Sciatic nerve (tissue), 2 donors: Measurements from ENCODE around the gene JOSD1. TPM values are rescaled to one million over a fixed set of nuclear protein-coding genes. Genes with fewer than 3 reads are reported as not detected.

Experiments used
- ATAC-seq: fragments of 200-7000 bp; cut with Tn5 transposase; one replicate; pipeline ENCODE4 v1.9.1; 2020; ENCODE audit warnings: mild to moderate bottlenecking, moderate library complexity
- DNase-seq: peaks from one replicate; pipeline ENCODE4 v3.0.0-alpha.2; 2020; ENCODE audit warnings: low spot score
- intact Hi-C: fragments of 100-400 bp; cut with DNase I; formaldehyde crosslinking; loops from one replicate; pipeline ENCODE4 v1.14.2; 2022
- total RNA-seq: library from RNA; stranded (reverse); fragmentation: NEBNext Ultra II Directional; extraction: Animal tissue kit (Norgen Biotek cat#: 25700); gene quantifications from one replicate; pipeline ENCODE4 v1.2.1, GENCODE V29; 2021
- donor health status: DM: no; HTN: no; CAD: no.
- donor health status: DM: no; HTN: no; CAD: no.

JOSD1 gene
- total RNA-seq, 1 donor from 2014 or later: 54.6 TPM

DNA sequence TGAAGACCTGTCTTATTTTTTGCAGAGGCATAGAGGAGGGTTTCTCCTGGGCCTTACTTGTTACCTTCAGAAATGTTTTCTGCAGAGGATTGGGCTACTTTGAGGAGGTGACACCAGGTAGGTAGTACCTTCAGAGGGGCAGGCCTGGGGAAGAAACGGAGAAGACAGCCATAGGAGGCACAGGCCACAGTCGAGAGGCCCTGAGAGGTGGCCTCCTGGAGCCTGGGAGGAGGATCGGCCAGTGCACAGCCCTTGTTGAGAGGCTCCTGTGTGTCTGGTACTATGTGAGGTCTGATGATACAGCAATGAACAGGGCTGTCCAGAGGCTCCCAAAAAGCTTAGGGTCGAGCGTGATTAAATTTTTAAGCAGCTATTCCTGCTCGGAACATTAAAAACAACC, 16.5 kb upstream of the JOSD1 start:
- intact Hi-C loops: no loop called here
- ATAC-seq (no peak), DNase-seq (no peak)

DNA sequence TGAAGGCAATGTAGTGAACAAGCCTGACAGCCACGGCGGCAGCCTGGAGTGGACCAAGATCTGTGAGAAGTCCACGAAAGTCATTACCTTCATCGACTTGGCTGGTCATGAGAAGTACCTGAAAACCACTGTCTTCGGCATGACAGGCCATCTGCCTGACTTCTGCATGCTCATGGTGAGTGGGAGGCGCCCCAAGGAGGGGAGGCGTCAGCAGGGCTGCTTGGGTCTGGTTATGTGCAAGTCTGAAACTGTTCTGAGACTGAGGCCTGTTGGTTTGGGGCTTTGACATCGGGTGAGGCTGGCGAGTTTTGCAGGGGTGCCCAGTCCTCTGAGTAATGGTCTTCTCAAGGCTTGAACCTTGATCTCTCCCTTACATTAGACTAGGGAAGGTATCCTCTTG, 16.1 kb upstream of the JOSD1 start:
- intact Hi-C loops: no loop called here
- DNase-seq (no peak), ATAC-seq (no peak)

DNA sequence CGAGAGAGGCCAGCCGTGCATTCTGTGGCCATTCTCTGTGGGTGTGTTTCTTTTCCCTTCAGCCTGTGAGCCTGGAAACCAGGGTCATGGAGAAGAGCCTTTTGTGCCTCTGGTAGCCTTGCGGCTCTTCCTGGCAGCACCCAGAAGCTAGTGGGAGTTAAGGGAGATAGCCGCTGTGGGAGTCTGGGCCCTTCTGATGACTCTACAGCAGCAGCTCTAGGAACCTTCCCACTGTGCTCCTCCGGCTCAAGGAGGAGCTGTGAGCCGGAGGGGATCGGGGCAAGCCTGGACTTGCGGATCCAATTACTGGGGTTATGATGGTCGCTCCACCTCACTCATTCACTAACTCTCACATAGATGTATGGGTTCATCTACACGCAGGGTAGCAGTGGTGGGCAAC, 15.5 kb upstream of the JOSD1 start:
- DNase-seq (no peak), ATAC-seq (no peak)
- intact Hi-C loops: no loop called here

DNA sequence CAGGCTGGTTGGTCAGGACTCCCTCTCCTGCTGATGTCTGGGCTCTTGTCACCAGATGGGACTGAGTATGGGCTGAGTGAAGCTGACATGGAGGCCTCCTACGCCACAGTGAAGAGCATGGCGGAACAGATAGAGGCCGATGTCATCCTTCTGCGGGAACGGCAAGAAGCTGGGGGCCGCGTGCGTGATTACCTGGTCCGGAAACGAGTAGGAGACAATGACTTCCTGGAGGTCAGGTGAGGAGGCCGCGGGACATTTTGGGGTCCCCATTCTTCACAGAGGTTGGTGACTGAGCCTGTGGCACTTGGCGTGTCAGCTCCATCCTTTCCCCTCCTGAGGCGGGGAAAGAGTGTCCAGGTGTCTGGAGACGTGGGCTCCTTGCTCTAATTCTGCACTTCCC, 15.1 kb upstream of the JOSD1 start:
- no peak for DNase-seq
- ATAC-seq: no peak
- intact Hi-C loops: no loop called here

DNA sequence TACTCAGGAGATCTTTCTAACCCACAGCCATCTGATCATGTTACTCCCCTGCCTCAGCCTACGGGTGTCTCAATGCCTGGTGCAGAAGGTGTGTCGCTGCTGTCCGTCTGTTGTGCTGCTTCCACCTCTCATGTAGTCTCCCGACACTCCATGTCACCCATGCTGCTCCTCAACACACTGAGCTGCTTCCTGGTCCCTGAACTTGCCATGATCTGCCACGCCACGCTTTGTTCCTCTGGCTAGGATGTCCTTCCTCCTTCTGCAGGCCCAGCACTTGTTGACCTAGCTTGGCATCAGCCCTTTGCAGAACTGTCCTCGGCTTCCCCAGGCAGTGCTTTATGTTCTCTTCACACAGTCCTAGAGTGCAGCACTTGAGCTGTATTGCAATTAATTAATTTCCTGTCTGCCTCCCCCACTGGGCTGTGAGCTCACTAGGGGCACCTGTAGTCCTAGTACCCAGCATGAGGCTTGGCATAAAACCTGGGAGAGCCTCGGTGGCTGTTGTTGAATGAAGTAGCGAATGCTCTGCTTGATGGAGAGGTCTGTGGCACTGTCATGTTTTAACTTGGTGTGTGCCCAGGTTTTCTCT, 14.5 kb upstream of the JOSD1 start:
- ATAC-seq: peak; percentile 25
- intact Hi-C loops: no loop called here
- no peak for DNase-seq

DNA sequence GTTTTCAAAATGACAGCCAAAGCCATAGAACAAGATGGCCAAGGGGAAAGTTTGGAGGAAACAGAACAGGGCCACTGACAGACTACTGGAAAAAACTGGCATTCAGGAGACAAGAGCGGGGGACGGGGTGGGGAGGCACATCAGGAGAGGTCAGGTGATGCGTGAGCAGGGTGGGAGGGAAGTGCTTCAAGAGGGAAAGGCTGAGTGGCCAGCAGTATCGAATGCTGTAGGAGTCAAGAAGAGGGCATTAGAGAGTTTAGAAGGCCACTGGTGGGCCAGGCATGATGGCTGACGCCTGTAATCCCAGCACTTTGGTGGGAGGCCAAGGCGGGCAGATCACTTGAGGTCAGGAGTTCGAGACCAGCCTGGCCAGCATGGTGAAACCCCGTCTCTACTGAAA, 13.2 kb upstream of the JOSD1 start:
- intact Hi-C loops: no loop called here
- DNase-seq: no peak
- no peak for ATAC-seq

DNA sequence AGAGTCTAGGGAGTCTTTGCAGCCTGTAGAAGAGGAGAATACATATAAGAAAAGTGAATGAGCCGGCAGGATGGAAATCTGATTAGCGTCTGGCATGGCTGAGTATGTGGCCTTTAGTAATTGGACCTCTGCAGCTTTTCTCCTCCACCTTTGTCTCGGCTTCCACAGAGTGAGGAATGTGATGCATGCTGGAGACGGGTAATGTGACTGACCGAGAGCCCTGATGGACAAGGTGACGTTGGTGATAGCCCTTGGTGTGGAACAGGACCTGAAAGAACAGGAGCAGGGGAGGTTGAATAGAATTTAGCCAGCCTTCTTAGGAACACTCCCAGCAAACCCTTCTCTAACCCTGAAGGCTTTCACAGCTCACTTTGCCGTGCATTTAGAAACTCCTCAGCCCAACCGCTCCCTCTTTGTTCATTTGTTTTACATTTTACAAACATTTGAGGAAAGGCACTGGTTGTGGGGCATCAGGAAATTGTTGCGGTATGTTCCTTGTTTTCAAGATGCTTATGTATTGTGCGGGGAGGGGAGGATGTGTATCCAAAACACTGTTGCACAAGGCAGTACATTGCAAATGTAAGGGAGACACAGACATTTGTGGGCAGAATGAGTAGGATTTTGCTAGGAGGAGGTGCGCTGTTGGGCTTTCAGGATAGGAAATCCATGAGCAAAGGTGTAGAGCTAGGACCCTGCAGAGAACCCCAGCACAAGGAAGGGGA, 11.9 kb upstream of the JOSD1 start:
- DNase-seq (no peak), ATAC-seq (no peak)
- intact Hi-C loops: no loop called here

DNA sequence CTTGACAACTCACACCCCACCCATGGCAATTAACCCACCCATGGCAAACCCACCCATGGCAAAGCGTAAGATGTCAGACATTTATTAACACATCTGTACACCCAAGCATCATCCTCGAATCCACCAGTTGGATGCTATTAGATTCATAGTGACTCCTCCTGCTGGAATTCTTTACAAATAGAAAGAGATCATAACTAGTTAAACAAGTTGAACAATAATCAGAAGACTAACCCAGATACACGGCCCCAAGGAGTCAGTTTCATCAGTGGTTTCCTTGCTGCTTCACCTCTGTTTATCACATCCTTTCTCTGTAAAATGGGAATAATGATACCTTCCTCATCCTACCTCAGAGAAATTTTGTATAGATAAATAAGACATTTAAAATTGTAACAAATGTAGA, 10.1 kb upstream of the JOSD1 start:
- ATAC-seq: no peak
- intact Hi-C loops: no loop called here
- no peak for DNase-seq

DNA sequence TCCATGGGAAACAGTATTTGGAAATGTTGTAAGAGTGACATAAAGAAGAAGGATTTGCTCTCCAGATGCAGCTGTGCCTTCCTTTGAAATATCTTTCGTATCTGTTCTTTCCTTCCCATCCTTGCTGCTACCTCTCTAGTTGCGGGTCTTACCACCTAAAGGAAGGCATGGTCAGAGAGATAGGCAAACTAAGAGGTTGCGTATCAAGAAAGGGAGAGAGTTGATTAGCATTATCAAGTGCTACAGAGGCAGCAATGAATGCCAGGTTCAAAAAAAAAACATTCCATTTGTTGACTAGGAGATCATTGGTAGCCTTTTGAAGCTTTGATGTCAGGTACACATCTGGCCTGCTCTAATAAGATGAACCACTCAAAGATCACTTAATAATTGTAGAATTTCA, 9.6 kb upstream of the JOSD1 start:
- DNase-seq (no peak), ATAC-seq (no peak)
- intact Hi-C loops: no loop called here

DNA sequence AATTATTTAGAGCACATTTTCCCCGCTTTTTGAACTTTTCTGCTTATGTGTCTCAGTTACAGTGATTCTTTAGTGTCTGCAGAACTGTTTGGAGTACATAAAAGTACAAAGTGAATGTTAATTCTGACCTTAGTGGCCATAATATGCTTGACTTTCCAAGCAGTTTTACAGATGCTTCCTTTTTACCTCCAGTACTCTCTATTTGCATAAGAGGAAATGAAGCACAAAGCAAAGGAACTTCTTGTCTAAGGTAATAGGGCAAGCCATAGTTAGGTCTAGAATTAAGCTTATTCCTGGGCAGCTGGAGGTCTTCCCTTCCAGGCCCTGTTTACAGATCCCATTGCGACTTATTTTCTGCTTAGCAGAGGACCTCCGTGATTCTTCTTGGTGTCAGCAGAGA, 8.6 kb upstream of the JOSD1 start:
- ATAC-seq (no peak), DNase-seq (no peak)
- intact Hi-C loops: no loop called here

DNA sequence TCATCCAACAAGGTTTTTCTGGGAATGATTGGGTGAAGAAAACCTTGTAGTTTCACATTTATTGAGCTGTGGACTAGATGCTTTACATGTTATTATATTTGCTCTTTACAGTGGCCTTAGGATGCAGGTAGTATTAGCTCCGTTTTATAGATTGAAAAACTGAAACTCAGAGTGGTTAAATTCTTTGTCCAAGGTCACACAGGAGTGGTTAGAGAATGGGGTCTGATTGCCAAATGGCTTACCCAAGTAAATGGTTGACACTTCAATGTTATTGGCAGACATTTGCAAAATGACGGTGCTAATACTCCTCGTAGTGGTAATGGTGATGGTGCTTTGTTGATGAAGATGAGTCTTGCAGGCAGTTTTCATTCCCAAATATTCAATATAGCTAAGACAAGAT, 7.2 kb upstream of the JOSD1 start:
- ATAC-seq (no peak), DNase-seq (no peak)
- intact Hi-C loops: no loop called here

DNA sequence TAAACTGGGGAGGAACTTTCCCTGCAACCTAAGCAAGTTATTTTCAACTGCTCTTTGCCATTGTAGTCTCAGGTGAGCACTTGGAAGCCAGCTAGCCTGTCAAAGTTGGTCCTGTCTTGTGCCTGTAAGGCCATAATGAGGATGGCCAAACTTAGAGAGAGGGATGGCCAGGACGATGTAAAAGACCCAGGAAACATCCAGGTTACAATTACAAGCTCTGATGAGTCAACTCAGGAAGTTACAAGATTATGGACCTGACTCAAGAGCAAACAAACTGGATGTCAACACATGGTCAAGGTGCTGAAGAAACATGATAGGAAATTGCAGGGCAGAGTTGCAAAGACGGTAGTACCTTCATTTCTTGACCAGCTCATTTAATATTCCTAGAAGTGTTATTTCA, 6.6 kb upstream of the JOSD1 start:
- ATAC-seq (no peak), DNase-seq (no peak)
- intact Hi-C loops: no loop called here

DNA sequence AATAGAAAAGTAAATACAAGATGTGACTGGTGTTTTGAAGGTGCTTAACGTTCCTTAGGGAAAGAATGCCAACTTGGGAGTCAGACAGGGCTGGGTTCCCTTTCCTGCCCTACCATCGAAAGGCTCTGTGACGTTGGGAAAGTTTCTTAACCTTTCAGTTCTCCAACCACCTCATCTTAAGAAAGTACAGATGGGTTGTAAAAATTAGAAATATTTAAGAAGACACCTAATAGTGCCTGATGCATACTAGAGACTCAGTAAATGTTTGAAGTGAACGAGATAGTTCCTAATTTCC, 6.1 kb upstream of the JOSD1 start:
- ATAC-seq (no peak), DNase-seq (no peak)
- intact Hi-C loops: no loop called here

DNA sequence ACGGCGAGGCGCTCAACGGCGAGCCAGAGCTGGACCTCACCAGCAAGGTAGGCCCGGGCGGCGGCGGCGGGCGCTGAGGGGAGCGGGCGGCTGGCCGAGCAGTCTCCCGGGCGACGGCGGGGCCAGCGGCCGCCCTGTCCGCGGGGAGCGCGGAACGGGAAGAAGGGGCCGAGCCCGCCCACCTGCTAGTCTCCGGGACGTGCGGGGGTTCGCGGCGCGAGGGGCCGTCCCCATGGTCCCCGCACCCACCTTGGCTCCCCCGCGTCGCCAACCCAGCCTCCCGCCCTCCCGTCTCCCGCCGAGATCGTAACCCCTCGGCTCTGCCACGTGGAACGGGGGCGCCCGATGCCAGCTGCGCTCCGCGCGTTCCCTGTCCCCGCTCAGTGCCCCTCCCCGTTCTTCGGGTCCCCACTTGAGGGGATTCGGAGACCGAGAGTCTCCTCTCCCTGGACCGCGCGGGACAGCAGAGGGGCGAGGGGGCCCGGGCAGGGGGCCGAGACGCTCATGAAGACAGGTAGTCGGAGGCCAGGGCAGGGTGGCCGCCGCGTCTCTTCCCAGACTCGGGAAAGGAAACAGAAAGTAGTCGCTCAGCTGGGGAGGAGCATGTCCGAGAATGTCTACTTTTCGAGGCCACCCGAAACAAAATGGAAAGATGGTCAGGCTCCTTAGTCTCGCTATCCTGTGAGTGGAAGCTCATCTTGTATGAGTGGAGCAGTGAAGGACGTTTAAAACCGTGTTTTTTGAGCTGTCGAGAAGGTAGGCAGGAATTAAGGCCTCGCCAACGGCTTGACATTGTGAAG, 5.6 kb upstream of the JOSD1 start:
- DNase-seq (peak; percentile 82), ATAC-seq (no peak)
- intact Hi-C loops: no loop called here

DNA sequence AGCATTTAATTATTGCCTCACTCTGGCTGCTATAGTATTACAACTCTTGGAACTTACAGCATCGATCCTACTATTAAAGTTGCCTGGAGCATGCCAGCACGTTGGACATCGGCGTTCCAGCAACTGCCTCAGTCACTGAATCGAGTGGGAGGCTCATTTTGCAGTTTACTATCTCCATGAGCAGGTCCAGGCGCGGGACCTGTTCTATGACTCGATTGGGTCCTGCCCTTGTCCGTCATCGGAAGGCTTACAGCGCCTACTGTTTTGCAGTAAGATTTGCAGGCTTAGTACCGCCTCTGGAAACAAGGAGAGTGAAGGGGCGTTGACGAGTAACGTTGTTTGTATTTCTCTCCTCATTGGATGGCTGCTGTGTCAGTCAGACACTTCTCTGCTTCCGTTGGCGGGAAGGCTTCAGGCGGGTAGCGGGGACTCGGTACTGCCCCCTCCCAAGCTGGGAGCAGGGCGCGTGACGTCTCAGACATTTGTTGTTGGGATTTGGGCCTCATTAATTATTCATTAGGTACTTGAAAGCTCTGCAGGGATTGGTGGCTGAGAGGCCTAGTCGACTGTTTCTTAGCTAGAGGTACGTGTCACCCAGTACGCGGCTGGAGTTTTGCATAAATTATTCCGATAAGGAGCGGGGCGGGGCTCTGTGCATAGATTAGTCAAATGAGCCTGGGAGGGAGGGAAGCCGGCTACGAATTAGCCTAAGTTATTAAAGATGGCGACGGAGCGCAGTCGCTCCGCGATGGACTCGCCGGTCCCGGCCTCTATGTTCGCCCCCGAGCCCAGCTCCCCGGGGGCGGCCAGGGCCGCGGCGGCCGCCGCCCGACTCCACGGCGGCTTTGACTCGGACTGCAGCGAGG, 4.7 kb upstream of the JOSD1 start, which contains the start of gene GTPBP1:
Gene GTPBP1, plus strand, starts transcription at position 710 of the 866 bp plus-strand sequence. Its CDS starts 12 bp downstream, at position 722.
- peak; percentile 97 for ATAC-seq
- DNase-seq: peak; percentile 98
- intact Hi-C loops: no loop called here

DNA sequence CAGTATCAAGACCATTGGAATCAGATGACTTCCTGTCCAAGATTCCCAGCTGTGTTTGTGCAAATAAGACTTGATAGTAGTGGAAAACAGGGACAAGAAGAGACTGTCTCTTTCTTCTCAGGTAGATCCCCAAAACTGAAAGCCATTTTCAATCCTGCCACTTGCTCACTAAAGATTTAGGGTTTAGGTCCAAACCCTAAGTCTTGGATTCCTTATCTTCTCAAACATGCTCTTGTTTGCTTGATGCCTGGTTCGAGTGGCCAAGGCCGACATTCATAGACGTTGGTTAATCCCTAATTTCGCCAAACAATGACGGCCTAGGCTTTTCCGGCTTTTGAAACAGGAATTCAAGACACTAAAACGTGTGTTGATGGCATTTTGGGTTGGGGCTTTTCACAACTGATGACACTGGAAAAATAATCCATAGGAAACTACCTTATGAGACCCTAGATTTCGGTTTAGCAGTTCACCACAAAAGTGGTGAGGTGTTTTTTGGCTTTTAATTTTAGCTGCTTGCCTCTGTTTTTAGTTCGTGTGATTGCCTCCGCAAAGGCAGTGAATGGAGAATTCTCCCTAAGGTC, 4.0 kb upstream of the JOSD1 start:
- intact Hi-C loops: no loop called here
- no peak for ATAC-seq
- DNase-seq: no peak

DNA sequence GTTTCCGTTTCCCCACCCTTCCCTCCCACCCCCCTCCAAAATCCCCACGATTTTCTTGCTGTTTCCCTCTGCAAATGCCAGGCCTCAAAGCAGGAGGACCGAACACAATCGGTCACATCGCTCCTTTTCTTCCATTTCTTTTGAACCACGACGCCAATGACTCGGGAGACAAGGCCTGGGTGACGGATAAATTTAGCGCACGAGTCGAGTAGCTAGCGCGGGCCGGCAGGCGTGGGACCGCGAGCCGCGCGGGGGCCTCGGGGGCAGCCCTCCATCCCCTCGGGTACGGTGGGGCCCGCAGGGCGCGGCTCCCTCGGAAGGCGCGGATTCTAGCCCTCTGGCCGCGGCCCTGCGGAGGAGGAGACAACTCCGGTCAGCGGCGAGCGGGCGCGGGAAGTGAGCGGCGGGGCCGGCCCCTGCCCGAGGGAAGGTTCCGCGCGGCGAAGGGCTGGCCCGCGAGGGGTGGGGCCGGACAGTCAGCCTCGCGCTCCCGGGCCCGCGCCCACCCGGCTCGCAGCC, 414 bp downstream of the JOSD1 start:
- DNase-seq: peak; percentile 86
- intact Hi-C loops: no loop called here
- ATAC-seq: peak; percentile 18

DNA sequence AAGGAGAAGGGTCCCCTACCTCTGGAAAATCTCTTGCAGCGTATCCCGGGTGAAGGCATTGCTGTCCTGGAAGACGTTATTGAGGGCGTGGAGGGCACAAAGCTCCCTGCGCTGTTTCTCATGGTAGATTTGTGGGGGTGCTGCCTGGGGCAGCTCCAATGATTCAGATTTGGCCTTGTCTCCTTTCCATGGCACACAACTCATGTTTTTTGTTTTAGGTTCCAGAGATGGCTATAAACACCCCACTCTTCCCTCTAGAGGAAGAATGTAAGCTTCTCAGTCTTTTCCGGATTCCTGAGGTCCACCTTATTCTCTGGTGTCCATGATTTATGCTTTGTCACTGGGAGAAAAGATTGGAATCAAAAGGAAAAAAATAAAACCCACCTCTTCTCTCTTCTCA, 959 bp downstream of the JOSD1 start:
- DNase-seq (no peak), ATAC-seq (no peak)
- intact Hi-C loops: no loop called here

DNA sequence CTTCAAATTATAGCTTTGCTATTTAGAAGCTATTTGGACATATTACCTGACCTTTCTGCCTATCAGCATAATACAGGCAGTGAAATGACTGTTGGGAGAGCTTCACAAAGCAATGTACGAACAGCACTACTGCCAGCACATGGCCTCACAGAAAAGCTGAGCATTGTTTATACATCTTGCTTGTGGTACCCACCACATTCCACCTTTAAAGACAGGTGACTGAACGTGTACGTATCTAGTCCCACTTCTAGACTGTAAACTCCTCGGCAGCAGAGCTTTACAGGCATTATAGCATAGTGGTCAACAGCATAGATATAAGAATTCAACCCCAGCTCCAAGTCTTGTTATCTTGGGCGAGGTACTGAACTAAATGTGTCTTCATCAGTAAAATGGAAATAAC, 1.6 kb downstream of the JOSD1 start:
- no peak for ATAC-seq
- DNase-seq: no peak
- intact Hi-C loops: no loop called here
